ENCODE results near the gene NUP107. TPM values are rescaled to one million over a fixed set of nuclear protein-coding genes. Genes with fewer than 3 reads are reported as not detected.
A peak's percentile ranks its signal among the peaks of the same experiment; 100 is the strongest.
"Not testable (repeated sequence)": the region's sequence is repeated elsewhere in the genome, so short reads cannot be mapped to it uniquely, and the experiment has no call there.

The NUP107 gene
- polyA plus RNA-seq (ENCODE audit: insufficient read length in 12 of 12): 10 to 100 TPM in 11 of 12 donors, not detected in 1; 32.7 to 78.1 (median 45.5) TPM
- long read RNA-seq, donor 1, full-length matches to known transcripts: 4 of 16 reads
- long read RNA-seq, donor 1, partial matches to known transcripts: 12 of 16 reads
- long read RNA-seq, donor 1, other reads (novel, unspliced or antisense): 0 of 16 reads
- long read RNA-seq, donor 2, full-length matches to known transcripts: 4 of 18 reads
- long read RNA-seq, donor 2, partial matches to known transcripts: 14 of 18 reads
- long read RNA-seq, donor 2, other reads (novel, unspliced or antisense): 0 of 18 reads
- long read RNA-seq, donor 3, full-length matches to known transcripts: 3 of 3 reads
- long read RNA-seq, donor 3, partial matches to known transcripts: 0 of 3 reads
- long read RNA-seq, donor 3, other reads (novel, unspliced or antisense): 0 of 3 reads
- long read RNA-seq, donor 4, full-length matches to known transcripts: 3 of 3 reads
- long read RNA-seq, donor 4, partial matches to known transcripts: 0 of 3 reads
- long read RNA-seq, donor 4, other reads (novel, unspliced or antisense): 0 of 3 reads
- long read RNA-seq, donor 5: 0 reads
- long read RNA-seq, donor 6, full-length matches to known transcripts: 1 of 1 reads
- long read RNA-seq, donor 6, partial matches to known transcripts: 0 of 1 reads
- long read RNA-seq, donor 6, other reads (novel, unspliced or antisense): 0 of 1 reads
- long read RNA-seq, donor 7, full-length matches to known transcripts: 1 of 1 reads
- long read RNA-seq, donor 7, partial matches to known transcripts: 0 of 1 reads
- long read RNA-seq, donor 7, other reads (novel, unspliced or antisense): 0 of 1 reads
- long read RNA-seq, donor 8, full-length matches to known transcripts: 5 of 32 reads
- long read RNA-seq, donor 8, partial matches to known transcripts: 27 of 32 reads
- long read RNA-seq, donor 8, other reads (novel, unspliced or antisense): 0 of 32 reads
- long read RNA-seq, donor 9, full-length matches to known transcripts: 3 of 3 reads
- long read RNA-seq, donor 9, partial matches to known transcripts: 0 of 3 reads
- long read RNA-seq, donor 9, other reads (novel, unspliced or antisense): 0 of 3 reads
- long read RNA-seq, donor 10, full-length matches to known transcripts: 6 of 6 reads
- long read RNA-seq, donor 10, partial matches to known transcripts: 0 of 6 reads
- long read RNA-seq, donor 10, other reads (novel, unspliced or antisense): 0 of 6 reads
- long read RNA-seq, donor 11, full-length matches to known transcripts: 4 of 16 reads
- long read RNA-seq, donor 11, partial matches to known transcripts: 12 of 16 reads
- long read RNA-seq, donor 11, other reads (novel, unspliced or antisense): 0 of 16 reads

GRCh38 chr12:68686595-68687521 lies at the start of gene NUP107:
NUP107 (plus strand) TSS chr12:68686978; CDS start chr12:68687066, 88 bp downstream.
- DNase-seq: peak; percentile 99

- DNase-seq: not testable (repeated sequence)
Measured at GRCh38 chr12:68637439-68637838, 49.3 kb upstream of the NUP107 start.

GRCh38 chr12:68638171-68638570 lies 48.6 kb upstream of the NUP107 start:
- no peak for DNase-seq

GRCh38 chr12:68638721-68639395 lies 47.9 kb upstream of the NUP107 start:
- no peak for DNase-seq

GRCh38 chr12:68639396-68639767 lies 47.4 kb upstream of the NUP107 start:
- no peak for DNase-seq

- DNase-seq: no peak
Measured at GRCh38 chr12:68641138-68641537, 45.6 kb upstream of the NUP107 start.

- no peak for DNase-seq
Measured at GRCh38 chr12:68646484-68646883, 40.3 kb upstream of the NUP107 start.

- DNase-seq: no peak
Measured at GRCh38 chr12:68647507-68647906, 39.3 kb upstream of the NUP107 start.

GRCh38 chr12:68648179-68648578 lies 38.6 kb upstream of the NUP107 start:
- no peak for DNase-seq

GRCh38 chr12:68665016-68665569 lies 21.7 kb upstream of the NUP107 start:
- no peak for DNase-seq

- DNase-seq: no peak
Measured at GRCh38 chr12:68667291-68667690, 19.5 kb upstream of the NUP107 start.

GRCh38 chr12:68667896-68668295 lies 18.9 kb upstream of the NUP107 start:
- DNase-seq: no peak

- DNase-seq: no peak
Measured at GRCh38 chr12:68671179-68671578, 15.6 kb upstream of the NUP107 start.

- no peak for DNase-seq
Measured at GRCh38 chr12:68673788-68674187, 13.0 kb upstream of the NUP107 start.

GRCh38 chr12:68674376-68674775 lies 12.4 kb upstream of the NUP107 start:
- DNase-seq: no peak

GRCh38 chr12:68675101-68675842 lies 11.5 kb upstream of the NUP107 start:
- DNase-seq: no peak

- DNase-seq: not testable (repeated sequence)
Measured at GRCh38 chr12:68676854-68677253, 9.9 kb upstream of the NUP107 start.

- no peak for DNase-seq
Measured at GRCh38 chr12:68686262-68686594, 550 bp upstream of the NUP107 start.

GRCh38 chr12:68695454-68695853 lies 8.7 kb downstream of the NUP107 start:
- no peak for DNase-seq
